Neutrophil (primary cell): Measurements from ENCODE around the gene SMYD4.
A peak's percentile ranks its signal among the peaks of the same experiment; 100 is the strongest.
"Not testable (repeated sequence)": the region's sequence is repeated elsewhere in the genome, so short reads cannot be mapped to it uniquely, and the experiment has no call there.

ENCODE experiments used
- H3K27ac ChIP-seq: fragments of 200-600 bp; sonication (generic); 2 replicates; pipeline ENCODE4 v1.5.1; 2016; ENCODE audit warnings: mild to moderate bottlenecking, moderate library complexity
- H3K27me3 ChIP-seq: fragments of 200-600 bp; sonication (generic); 2 replicates; pipeline ENCODE4 v1.6.0; 2016; ENCODE audit warnings: mild to moderate bottlenecking
- H3K36me3 ChIP-seq: fragments of 200-600 bp; sonication (generic); 2 replicates; pipeline ENCODE4 v1.5.1; 2017
- H3K4me1 ChIP-seq, 2 experiments: fragments of 200-600 bp in 1 of 2; sonication (generic) in 1 of 2; 1 replicate in 1 of 2; 2 replicates in 1 of 2; pipeline versions ENCODE4 v1.5.1 to v1.6.1; 2013 to 2016; ENCODE audit warnings: low read depth in 1 of 2, low read length in 1 of 2, mild to moderate bottlenecking in 1 of 2, moderate library complexity in 1 of 2; ENCODE audit not compliant: control insufficient read depth in 1 of 2, insufficient read depth in 1 of 2
- H3K4me3 ChIP-seq, 2 experiments: fragments of 200-600 bp in 1 of 2; sonication (generic) in 1 of 2; 1 replicate in 1 of 2; 2 replicates in 1 of 2; pipeline ENCODE4 v1.5.1; 2013 to 2016; ENCODE audit warnings: low read depth in 1 of 2, low read length in 1 of 2, mild to moderate bottlenecking in 1 of 2, moderate library complexity in 1 of 2
- H3K9me3 ChIP-seq: fragments of 200-600 bp; sonication (generic); 2 replicates; pipeline ENCODE4 v1.5.1; 2016
- CTCF ChIP-seq: fragments of 200-600 bp; sonication (generic); IDR thresholded peaks from 2 replicates; pipeline ENCODE4 v1.5.1; 2016; ENCODE audit warnings: antibody characterized with exemption

SMYD4 gene

GRCh38 chr17:1865252-1866037 lies 35.7 kb upstream of the SMYD4 start:
- Histone ChIP-seq H3K27ac (no peak overlapping the region), H3K36me3 (peaks cover 21% of the 10 kb centered on the region), H3K4me1 (no peaks in the 10 kb centered on the region), H3K27me3 (no peaks in the 10 kb centered on the region), H3K4me3 (no peak overlapping the region), H3K9me3 (no peaks in the 10 kb centered on the region)
- TF ChIP-seq CTCF: peak; percentile 39

GRCh38 chr17:1861391-1862010 lies 31.8 kb upstream of the SMYD4 start:
- no peak for TF ChIP-seq CTCF
- no peaks in the 10 kb centered on the region for H3K27me3 ChIP-seq
- no peak overlapping the region for H3K4me3 ChIP-seq
- no peaks in the 10 kb centered on the region for H3K9me3 ChIP-seq
- peaks cover 24% of the 10 kb centered on the region for H3K36me3 ChIP-seq
- H3K27ac ChIP-seq: no peak overlapping the region
- no peaks in the 10 kb centered on the region for H3K4me1 ChIP-seq

GRCh38 chr17:1860978-1861377 lies 31.3 kb upstream of the SMYD4 start:
- no peaks in the 10 kb centered on the region for H3K9me3 ChIP-seq
- no peak overlapping the region for H3K27ac ChIP-seq
- no peaks in the 10 kb centered on the region for H3K4me1 ChIP-seq
- H3K27me3 ChIP-seq: no peaks in the 10 kb centered on the region
- H3K36me3 ChIP-seq: peaks cover 24% of the 10 kb centered on the region
- no peak overlapping the region for H3K4me3 ChIP-seq
- TF ChIP-seq CTCF: no peak

- not testable (repeated sequence) for H3K4me3 ChIP-seq, H3K27me3 ChIP-seq, H3K27ac ChIP-seq, H3K9me3 ChIP-seq, H3K4me1 ChIP-seq
- H3K36me3 ChIP-seq: peaks cover 60% of the 10 kb centered on the region
Observed at GRCh38 chr17:1856462-1856861, 26.8 kb upstream of the SMYD4 start.

- peaks cover 49% of the 10 kb centered on the region for H3K36me3 ChIP-seq
- no peak overlapping the region for H3K4me3 ChIP-seq
- no peak for TF ChIP-seq CTCF
- no peaks in the 10 kb centered on the region for H3K27me3 ChIP-seq
- no peak overlapping the region for H3K27ac ChIP-seq
- no peaks in the 10 kb centered on the region for H3K9me3 ChIP-seq
- no peaks in the 10 kb centered on the region for H3K4me1 ChIP-seq
Observed at GRCh38 chr17:1853698-1854097, 24.0 kb upstream of the SMYD4 start.

GRCh38 chr17:1852327-1852726 lies 22.6 kb upstream of the SMYD4 start:
- Histone ChIP-seq H3K4me1 (no peaks in the 10 kb centered on the region), H3K9me3 (no peaks in the 10 kb centered on the region), H3K4me3 (no peak overlapping the region), H3K36me3 (peaks cover 47% of the 10 kb centered on the region), H3K27me3 (no peaks in the 10 kb centered on the region), H3K27ac (no peak overlapping the region)
- TF ChIP-seq CTCF: no peak
